CD1c-positive myeloid dendritic cell (primary cell): ENCODE measurements around the gene MARS1.
"Not testable (repeated sequence)": the region's sequence is repeated elsewhere in the genome, so short reads cannot be mapped to it uniquely, and the experiment has no call there.

Source experiments
- DNase-seq: peaks from one replicate; pipeline ENCODE4 v3.0.0-alpha.2; 2016; ENCODE audit errors: extremely low spot score

The MARS1 gene

DNA sequence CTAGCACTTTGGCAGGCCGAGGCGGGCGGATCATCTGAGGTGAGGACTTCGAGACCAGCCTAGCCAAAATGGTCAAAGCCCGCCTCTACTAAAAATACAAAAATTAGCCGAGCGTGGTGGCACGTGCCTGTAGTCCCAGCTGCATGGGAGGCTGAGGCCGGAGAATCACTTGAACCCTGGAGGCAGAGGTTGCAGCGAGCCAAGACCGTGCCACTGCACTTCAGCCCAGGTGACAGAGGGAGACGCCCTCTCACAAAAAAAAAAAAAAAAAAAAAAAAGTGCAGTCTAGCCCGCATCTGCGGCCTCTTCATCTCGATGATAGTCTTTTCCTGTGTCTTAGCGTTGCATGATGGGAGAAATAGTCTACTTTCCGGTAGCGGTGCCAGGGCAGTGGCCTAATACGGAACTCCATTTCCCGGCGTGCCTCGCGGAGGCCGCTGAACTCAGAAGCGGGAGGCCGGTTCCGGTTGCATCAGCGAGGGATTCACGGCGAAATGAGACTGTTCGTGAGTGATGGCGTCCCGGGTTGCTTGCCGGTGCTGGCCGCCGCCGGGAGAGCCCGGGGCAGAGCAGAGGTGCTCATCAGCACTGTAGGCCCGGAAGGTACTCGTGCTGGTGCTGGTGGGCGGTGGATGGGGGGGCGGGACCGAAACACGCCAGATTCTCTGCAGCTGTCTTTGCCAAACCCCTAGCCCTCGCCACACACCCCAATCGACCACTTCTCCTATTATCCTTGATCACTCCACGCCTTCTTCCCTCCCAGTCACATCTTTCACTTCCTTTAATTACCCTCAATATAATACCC is at the start of gene MARS1:
Gene MARS1, plus strand, starts transcription at position 472 of the 805 bp plus-strand sequence. Its CDS starts 23 bp downstream, at position 495.
- peak; percentile 95 for DNase-seq

DNA sequence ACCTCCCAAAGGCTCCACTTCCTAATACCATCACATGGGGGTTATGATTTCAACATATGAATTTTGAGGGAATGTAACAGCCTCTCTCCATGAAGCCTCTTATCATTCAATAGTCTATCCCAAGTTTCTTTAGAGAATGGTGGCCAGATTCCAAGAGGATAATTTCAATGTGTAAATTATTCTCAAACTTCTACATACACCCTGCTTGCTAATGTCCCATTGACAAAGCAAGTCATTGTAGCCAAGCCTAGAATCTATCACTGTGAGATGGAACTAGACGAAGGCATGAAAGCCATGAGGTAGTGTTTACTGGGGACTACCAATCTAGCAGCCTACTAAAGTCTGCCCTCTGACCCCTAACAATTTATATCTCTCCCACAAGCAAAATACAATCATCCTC is 49.5 kb upstream of the MARS1 start:
- DNase-seq = no peak

DNA sequence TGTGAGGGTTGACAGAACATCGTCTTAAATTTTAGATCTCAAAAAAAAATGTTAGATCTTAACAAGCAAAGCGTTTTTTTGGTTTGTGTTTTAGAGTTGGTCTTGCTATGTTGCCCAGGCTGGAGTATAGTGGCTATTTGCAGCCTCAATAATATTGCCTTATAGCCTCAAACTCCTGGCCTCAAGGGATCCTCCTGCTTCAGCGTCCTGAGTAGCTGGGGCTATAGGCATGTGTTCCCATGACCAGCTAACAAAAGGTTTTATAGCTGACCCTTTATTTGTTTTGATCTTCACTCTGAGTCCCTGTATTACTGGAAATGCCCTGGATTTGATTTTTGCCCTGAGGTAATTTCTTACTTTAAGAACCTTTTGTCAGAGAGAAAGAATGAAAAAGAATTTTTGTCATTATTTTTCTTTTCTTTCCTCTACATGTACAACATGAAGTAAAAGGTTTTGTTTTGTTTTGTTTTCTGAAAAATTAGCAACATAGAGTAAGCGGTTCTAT is 48.1 kb upstream of the MARS1 start:
- no peak for DNase-seq

DNA sequence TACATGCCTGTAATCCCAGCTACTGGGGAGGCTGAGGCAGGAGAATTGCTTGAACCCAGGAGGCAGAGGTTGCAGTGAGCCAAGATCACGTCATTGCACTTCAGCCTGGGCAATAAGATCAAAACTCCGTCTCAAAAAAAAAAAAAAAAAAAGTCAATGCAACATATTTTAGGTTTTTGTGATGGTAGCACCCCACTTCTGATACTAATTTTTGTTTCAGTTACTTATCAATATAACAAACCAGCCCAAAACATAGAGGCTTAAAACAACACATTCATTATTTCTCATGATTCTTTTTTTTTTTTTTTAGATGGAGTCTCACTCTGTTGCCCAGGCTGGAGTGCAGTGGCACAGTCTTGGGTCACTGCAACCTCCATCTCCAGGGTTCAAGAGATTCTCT is 46.5 kb upstream of the MARS1 start:
- not testable (repeated sequence) for DNase-seq

DNA sequence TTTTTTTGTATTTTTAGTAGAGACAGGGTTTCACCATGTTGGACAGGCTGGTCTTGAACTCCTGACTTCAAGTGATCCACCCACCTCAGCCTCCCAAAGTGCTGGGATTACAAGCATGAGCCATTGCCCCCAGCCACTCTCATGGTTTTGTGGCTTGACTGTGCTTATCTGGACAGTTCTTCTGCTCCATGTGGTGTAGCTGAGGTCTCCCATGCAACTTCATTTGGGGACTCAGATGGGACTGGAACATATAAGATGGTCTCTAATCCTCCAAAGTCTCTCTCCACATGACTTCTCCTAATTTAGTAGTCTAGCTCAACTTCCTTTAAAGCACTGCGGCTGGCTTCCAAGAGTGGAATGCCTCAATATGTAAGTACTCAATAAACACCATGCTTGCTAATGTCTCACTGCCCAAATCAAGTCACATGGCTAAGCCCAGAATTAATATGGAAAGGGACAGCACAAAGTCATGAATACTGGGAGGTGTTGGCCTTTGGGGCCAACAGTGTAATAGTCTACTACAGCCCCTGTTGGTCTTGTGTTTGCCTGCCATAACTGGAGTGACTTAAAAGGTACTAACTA is 45.9 kb upstream of the MARS1 start:
- DNase-seq = no peak

DNA sequence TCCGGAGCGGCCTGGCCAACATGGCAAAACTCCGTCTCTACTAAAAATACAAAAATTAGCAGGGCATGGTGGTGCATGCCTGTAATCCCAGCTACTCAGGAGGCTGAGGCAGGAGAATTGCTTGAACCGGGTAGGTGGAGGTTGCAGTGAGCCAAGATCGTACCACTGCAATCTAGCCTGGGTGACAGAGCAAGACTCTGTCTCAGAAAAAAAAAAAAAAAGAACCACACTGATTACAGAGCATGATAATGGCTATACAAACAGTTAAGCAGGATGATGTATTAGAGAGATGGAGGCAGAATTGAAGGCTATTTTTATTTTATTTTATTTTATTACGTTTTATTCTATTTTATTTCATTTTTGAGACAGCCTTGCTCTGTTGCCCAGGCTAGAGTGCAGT is 43.5 kb upstream of the MARS1 start:
- DNase-seq = not testable (repeated sequence)

DNA sequence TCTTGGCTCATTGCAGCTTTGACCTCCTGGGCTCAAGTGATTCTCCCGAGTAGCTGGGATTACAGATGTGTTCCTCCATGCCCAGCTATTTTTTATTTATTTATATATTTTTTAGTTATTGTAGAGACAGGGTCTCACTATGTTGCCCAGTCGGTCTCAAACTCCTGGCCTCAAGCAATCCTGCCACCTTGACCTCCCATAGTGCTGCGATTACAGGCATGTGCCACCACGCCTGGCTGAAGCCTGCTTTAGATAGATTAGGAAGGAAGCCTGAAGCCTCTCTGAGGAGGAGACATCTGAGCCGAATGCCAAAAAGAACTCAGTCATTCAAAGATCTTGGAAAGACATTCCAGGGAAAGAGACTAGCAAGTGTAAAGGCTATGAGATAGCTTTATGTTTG is 43.1 kb upstream of the MARS1 start:
- DNase-seq = no peak

DNA sequence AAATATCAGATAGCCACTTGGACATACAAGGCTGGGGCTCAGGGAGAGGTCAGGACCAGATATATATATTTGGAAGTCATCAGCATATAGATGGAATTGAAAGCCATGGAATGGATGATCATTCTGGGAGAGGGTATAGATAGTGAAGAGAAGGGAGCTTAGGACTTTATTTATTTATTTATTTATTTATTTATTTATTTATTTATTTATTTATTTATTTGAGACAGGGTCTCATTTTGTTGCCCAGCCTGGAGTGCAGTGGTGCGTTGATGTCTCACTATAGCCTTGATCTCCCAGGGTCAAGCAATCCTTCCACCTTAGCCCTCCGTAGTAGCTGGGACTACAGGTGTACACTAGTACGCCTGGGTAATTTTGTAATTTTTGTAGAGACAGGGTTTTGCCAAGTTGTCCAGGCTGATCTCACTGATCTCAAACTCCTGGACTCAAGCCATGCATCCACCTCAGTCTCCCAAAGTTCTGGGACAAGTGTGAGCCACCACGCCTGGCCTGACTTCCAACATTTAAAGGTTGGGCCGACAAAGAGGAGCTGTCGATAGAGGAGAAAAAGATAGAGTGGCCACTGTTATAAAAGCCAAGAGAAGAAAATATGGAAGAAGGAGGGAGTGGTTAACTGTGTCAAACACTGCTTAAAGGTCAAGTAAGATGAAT is 41.4 kb upstream of the MARS1 start:
- no peak for DNase-seq

DNA sequence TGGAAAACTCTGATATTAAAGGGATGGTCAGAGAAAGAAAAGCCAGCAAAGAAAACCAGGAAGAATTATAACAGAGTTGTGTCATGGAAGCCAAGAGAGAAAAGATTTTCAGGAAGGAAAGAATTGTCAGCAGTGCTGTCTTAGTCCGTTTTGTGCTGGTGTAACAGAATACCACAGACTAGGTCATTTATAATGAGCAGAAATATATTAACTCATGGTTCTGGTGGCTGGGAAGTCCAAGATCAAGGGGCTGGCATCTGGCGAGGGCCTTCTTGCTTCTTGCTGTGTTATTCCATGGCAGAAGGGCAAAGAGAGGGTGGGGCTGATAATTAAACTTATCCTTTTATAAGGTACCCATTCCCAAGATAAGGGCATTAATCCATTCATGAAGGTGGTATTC is 39.2 kb upstream of the MARS1 start:
- DNase-seq = no peak

DNA sequence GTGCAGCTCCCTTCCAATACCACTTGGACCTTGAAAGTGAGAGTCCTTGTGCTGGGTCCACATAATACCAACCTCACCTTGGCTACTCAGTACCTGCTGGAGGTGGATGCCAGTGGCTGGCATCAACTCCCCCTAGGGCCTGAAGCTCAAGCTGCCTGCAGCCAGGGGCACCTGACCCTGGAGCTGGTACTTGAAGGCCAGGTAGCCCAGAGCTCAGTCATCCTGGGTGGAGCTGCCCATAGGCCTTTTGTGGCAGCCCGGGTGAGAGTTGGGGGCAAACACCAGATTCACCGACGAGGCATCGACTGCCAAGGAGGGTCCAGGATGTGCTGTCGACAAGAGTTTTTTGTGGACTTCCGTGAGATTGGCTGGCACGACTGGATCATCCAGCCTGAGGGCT is 38.5 kb upstream of the MARS1 start:
- DNase-seq = no peak

DNA sequence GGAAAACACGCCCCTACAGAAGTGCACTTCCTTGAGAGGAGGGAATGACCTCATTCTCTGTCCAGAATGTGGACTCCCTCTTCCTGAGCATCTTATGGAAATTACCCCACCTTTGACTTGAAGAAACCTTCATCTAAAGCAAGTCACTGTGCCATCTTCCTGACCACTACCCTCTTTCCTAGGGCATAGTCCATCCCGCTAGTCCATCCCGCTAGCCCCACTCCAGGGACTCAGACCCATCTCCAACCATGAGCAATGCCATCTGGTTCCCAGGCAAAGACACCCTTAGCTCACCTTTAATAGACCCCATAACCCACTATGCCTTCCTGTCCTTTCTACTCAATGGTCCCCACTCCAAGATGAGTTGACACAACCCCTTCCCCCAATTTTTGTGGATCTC is 37.8 kb upstream of the MARS1 start:
- DNase-seq = no peak

DNA sequence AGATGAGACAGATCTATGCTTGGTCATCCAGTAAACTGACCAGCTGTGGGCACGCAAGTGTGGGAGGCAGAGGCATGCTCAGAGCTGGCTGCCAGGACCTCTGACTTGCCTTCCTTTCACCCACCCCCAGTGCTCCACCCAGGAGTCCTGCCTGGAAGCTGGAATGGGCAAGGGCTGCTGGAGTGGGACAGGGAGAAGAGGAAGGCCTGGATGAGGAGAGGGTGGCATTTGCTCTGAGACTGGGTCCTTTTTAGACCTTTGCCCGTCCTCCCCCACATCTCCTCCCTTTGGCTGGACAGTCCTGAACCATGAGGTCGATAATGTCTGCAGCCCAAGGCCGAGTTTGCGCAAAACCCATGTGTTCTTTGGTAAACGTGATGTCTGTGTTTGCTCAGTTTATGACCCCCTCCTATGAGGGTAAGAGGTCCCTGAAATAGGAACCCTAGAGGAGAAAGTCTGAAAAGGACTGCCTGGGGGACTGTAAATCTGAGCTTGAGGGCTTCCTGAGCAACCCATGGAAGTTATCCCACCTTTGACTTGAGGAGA is 36.6 kb upstream of the MARS1 start:
- no peak for DNase-seq

DNA sequence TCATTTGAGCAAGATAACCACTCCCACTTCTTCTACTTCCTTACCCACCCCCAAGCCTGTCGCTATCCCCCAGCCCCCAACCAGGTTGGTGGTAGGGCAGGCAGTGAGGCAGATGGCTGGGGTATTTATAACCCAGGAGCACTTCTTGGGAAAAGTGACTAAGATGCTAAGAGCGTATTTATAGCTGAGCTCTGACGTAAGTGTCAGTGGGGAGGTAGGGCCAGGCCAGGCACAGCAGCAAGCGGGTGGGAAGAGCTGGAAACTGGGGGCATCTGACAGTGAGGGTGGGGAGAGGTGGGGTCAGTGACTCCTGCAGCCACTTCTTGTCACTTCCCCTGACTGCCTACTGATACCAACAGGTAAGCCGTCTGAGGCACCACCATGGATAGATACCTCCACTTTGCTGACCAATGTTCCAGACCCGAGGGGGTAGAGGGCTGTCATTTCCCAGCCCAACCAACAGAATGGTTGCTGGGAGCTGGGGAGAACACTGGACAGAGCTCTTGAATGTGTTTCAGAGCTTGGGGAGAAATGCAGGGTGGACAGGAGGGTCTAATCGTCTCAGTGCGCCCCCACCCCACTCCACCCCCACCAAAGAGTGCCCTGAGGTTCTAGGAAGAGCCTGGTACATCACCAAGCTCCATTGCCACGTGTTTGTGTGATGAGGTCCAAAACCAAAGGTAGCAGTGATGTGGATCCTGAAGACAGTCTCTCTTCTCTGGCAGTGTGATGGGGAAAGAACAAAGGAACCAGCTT is 35.5 kb upstream of the MARS1 start:
- DNase-seq = peak; percentile 76

DNA sequence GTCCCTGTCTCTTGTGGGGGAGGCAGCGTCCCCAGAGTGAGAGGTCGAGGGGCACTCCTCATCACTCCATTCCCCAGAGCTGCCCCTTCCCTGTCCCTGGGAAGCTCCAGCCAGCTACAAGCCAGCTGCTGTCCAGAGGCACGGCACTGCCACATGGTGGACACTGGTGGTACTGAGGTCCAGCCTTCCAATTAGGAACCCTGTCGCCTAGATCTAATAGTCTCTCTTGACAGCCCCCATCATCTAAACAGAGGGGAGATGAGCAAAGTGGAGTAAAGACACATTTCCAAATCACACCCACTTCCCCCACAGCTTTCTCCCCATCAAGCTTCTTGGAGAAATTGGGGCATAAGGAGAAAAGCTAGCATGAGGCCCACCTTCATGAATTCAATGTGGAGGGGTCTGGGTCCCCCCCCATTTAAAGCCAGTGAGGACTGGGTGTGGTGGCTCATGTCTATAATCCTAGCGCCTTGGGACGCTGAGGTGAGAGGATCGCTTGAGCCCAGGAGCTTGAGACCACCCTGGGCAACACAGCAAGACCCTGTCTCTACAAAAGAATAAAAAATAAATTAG is 34.8 kb upstream of the MARS1 start:
- DNase-seq = peak; percentile 81

DNA sequence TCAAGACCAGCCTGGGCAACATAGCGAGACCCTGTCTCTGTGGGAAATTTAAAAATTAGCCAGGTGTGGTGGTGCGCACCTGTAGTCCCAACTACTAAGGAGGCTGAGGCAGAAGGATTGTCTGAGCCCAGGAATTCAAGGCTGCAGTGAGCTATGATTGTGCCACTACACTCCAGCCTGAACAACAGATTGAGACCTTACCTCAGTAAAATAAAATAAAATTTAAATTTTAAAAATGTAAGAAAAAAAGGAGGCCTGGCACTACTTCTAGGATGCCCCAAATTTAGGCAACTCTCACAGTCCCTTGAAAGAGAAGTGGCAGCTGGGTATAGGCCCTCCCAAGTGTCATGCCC is 33.7 kb upstream of the MARS1 start:
- no peak for DNase-seq

DNA sequence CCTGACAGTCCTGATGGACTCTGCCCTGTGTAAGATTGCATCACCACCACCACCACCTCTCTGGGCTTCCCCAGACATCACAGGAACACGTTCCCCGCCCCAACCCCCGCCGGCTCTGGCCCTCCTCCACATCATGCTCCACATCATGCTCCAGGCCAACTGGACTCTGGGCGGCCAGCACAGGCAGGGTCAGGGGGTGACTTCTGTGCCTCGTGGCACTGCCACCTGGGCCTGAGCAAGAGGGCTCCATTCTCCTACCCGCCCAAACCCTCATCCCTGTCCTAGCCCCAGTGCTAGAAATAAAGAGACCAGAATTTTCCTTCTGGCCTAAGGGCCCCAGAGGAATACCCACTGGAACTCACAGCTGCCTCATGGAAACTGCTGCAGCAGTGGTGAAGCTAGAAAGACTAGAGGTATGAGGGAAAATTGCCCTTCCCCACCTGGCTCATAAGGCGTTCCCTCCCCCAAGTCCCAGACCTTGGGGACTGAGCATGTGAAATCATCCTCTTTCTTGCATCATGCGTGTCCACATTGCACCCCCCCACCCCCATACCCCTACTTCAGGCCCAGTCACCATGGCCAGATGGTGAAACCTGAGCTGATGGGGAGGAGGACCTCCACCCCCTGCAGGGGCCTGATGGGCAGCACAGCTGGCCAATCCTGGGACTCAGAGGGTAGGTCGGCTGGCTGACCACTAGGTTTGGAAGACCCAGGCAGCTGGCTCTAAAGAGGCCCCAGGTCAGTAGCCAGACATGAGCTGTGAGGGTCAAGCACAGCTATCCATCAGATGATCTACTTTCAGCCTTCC is 33.1 kb upstream of the MARS1 start, which contains the start of gene INHBE:
Gene INHBE, plus strand, starts transcription at position 742 of the 808 bp plus-strand sequence. CDS start 230 bp downstream, outside the sequence.
- peak; percentile 52 for DNase-seq

DNA sequence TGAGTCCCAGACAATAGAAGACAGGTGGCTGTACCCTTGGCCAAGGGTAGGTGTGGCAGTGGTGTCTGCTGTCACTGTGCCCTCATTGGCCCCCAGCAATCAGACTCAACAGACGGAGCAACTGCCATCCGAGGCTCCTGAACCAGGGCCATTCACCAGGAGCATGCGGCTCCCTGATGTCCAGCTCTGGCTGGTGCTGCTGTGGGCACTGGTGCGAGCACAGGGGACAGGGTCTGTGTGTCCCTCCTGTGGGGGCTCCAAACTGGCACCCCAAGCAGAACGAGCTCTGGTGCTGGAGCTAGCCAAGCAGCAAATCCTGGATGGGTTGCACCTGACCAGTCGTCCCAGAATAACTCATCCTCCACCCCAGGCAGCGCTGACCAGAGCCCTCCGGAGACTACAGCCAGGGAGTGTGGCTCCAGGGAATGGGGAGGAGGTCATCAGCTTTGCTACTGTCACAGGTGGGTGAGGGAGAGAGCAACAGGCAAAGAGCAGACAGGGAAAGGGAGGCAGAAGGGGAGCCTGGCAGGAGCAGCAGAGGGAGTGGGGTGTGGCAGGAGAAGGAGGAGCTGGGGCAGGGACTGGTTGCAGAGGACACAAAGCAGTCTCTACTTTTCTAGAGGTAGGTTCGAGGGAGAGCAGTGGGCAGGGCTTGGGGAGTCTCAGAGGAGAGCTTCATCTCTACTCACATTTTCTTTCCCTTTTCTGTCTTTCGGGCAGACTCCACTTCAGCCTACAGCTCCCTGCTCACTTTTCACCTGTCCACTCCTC is 32.3 kb upstream of the MARS1 start:
- DNase-seq = no peak

DNA sequence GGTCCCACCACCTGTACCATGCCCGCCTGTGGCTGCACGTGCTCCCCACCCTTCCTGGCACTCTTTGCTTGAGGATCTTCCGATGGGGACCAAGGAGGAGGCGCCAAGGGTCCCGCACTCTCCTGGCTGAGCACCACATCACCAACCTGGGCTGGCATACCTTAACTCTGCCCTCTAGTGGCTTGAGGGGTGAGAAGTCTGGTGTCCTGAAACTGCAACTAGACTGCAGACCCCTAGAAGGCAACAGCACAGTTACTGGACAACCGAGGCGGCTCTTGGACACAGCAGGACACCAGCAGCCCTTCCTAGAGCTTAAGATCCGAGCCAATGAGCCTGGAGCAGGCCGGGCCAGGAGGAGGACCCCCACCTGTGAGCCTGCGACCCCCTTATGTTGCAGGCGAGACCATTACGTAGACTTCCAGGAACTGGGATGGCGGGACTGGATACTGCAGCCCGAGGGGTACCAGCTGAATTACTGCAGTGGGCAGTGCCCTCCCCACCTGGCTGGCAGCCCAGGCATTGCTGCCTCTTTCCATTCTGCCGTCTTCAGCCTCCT is 31.6 kb upstream of the MARS1 start:
- no peak for DNase-seq

DNA sequence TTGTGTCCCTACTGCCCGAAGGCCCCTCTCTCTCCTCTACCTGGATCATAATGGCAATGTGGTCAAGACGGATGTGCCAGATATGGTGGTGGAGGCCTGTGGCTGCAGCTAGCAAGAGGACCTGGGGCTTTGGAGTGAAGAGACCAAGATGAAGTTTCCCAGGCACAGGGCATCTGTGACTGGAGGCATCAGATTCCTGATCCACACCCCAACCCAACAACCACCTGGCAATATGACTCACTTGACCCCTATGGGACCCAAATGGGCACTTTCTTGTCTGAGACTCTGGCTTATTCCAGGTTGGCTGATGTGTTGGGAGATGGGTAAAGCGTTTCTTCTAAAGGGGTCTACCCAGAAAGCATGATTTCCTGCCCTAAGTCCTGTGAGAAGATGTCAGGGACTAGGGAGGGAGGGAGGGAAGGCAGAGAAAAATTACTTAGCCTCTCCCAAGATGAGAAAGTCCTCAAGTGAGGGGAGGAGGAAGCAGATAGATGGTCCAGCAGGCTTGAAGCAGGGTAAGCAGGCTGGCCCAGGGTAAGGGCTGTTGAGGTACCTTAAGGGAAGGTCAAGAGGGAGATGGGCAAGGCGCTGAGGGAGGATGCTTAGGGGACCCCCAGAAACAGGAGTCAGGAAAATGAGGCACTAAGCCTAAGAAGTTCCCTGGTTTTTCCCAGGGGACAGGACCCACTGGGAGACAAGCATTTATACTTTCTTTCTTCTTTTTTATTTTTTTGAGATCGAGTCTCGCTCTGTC is 31.0 kb upstream of the MARS1 start:
- DNase-seq = no peak
